ENCODE data around the gene TNFRSF11A.

- TF ChIP-seq CTCF (IDR thresholded peaks at IDR 0.05; ENCODE audit: insufficient read depth, low read depth, low read length) = no peak
- TF ChIP-seq EZH2 (IDR thresholded peaks at IDR 0.05; ENCODE audit: insufficient read depth, low read length) = no peak
Observed at GRCh38 chr18:62332431-62332830, 7.3 kb downstream of the TNFRSF11A start.

Data from astrocyte (in vitro differentiated cells and primary cell).